ENCODE data around the gene CRHR1.

The CRHR1 gene

GRCh38 chr17:45790296-45790922 lies 6.3 kb downstream of the CRHR1 start:
- DNase-seq (ENCODE audit: low read depth) = no peak

GRCh38 chr17:45791041-45791582 lies 7.0 kb downstream of the CRHR1 start:
- DNase-seq (ENCODE audit: low read depth) = no peak

- DNase-seq (ENCODE audit: low read depth) = no peak
Observed at GRCh38 chr17:45791935-45792334, 7.8 kb downstream of the CRHR1 start.

GRCh38 chr17:45792437-45792836 lies 8.3 kb downstream of the CRHR1 start:
- DNase-seq (ENCODE audit: low read depth) = no peak

GRCh38 chr17:45792995-45793755 lies 9.1 kb downstream of the CRHR1 start:
- DNase-seq (ENCODE audit: low read depth) = no peak

- DNase-seq (ENCODE audit: low read depth) = no peak
Observed at GRCh38 chr17:45793999-45794540, 9.9 kb downstream of the CRHR1 start.

GRCh38 chr17:45794840-45795239 lies 10.7 kb downstream of the CRHR1 start:
- no peak for DNase-seq (ENCODE audit: low read depth)

GRCh38 chr17:45800816-45801215 lies 16.7 kb downstream of the CRHR1 start:
- DNase-seq (ENCODE audit: low read depth) = no peak

GRCh38 chr17:45801421-45801820 lies 17.3 kb downstream of the CRHR1 start:
- DNase-seq (ENCODE audit: low read depth) = no peak

GRCh38 chr17:45808845-45809244 lies 24.7 kb downstream of the CRHR1 start:
- DNase-seq (ENCODE audit: low read depth) = no peak

- no peak for DNase-seq (ENCODE audit: low read depth)
Observed at GRCh38 chr17:45809499-45809898, 25.4 kb downstream of the CRHR1 start.

GRCh38 chr17:45812102-45812501 lies 28.0 kb downstream of the CRHR1 start:
- DNase-seq (ENCODE audit: low read depth) = no peak

- no peak for DNase-seq (ENCODE audit: low read depth)
Observed at GRCh38 chr17:45813048-45813725, 29.1 kb downstream of the CRHR1 start.

GRCh38 chr17:45814622-45815606 lies 30.8 kb downstream of the CRHR1 start:
- no peak for DNase-seq (ENCODE audit: low read depth)

GRCh38 chr17:45815752-45816151 lies 31.6 kb downstream of the CRHR1 start:
- DNase-seq (ENCODE audit: low read depth) = no peak

- DNase-seq (ENCODE audit: low read depth) = no peak
Observed at GRCh38 chr17:45818041-45818440, 33.9 kb downstream of the CRHR1 start.

GRCh38 chr17:45818699-45819098 lies 34.6 kb downstream of the CRHR1 start:
- no peak for DNase-seq (ENCODE audit: low read depth)

- no peak for DNase-seq (ENCODE audit: low read depth)
Observed at GRCh38 chr17:45819632-45820031, 35.5 kb downstream of the CRHR1 start.

GRCh38 chr17:45820052-45820780 lies 36.1 kb downstream of the CRHR1 start:
- DNase-seq (ENCODE audit: low read depth) = no peak

- DNase-seq (ENCODE audit: low read depth) = no peak
Observed at GRCh38 chr17:45821147-45821546, 37.0 kb downstream of the CRHR1 start.

- DNase-seq (ENCODE audit: low read depth) = no peak
Observed at GRCh38 chr17:45823598-45823997, 39.5 kb downstream of the CRHR1 start.
